Panc1 (cell line): ENCODE results near the gene NLGN2. TPM values are rescaled to one million over a fixed set of nuclear protein-coding genes. Genes with fewer than 3 reads are reported as not detected.

Experiments
- ATAC-seq: fragments of 200-7000 bp; cut with Tn5 transposase; 2 replicates; pipeline ENCODE4 v1.9.1; 2020; ENCODE audit warnings: mild to moderate bottlenecking, moderate library complexity
- BruUV-seq: library from RNA; stranded (reverse); fragments of 400-500 nt; replicated peaks from 2 replicates; lab custom pipeline; 2021; lab: Mats Ljungman, UMichigan
- CTCF ChIA-PET: fragments of 300-600 bp; sonication (Branson Sonifier 250); formaldehyde crosslinking; loops from one replicate; lab custom pipeline; 2022; ENCODE audit warnings: antibody characterized with exemption; lab: Charles Lee
- POLR2A ChIA-PET: fragments of 300-600 bp; sonication (Branson Sonifier 250); formaldehyde crosslinking; loops from one replicate; lab custom pipeline; 2022; ENCODE audit warnings: antibody characterized with exemption; lab: Charles Lee
- DNase-seq: peaks from one replicate; pipeline ENCODE4 v3.0.0-alpha.2; 2010; ENCODE audit warnings: low read depth, low spot score
- H3K27ac ChIP-seq: 2 replicates; pipeline ENCODE4 v1.5.1; 2011; ENCODE audit warnings: mild to moderate bottlenecking, low read length, inconsistent platforms
- H3K27me3 ChIP-seq: fragments of 200-500 bp; sonication (Bioruptor generic); 2 replicates; pipeline ENCODE4 v1.6.0; 2014; ENCODE audit warnings: low read length, inconsistent platforms; ENCODE audit not compliant: control insufficient read depth, insufficient read depth
- H3K36me3 ChIP-seq: fragments of 200-500 bp; sonication (Bioruptor generic); 2 replicates; pipeline ENCODE4 v1.5.1; 2014; ENCODE audit warnings: inconsistent platforms, mild to moderate bottlenecking, low read length, moderate library complexity; ENCODE audit not compliant: control insufficient read depth, insufficient read depth
- H3K4me1 ChIP-seq: 2 replicates; pipeline ENCODE4 v1.5.1; 2011; ENCODE audit warnings: inconsistent platforms, mild to moderate bottlenecking, low read length, moderate library complexity; ENCODE audit not compliant: control insufficient read depth, insufficient read depth
- H3K4me3 ChIP-seq, 2 experiments: 2 replicates each; pipeline ENCODE4 v1.5.1; 2011 to 2012; ENCODE audit warnings: low read depth in 2 of 2, low read length in 2 of 2, mild to moderate bottlenecking in 2 of 2, inconsistent platforms in 1 of 2, moderate library complexity in 1 of 2
- H3K9me3 ChIP-seq: fragments of 200-500 bp; sonication (Bioruptor generic); 2 replicates; pipeline ENCODE4 v1.5.1; 2014; ENCODE audit warnings: low read depth, mild to moderate bottlenecking, inconsistent platforms, low read length, moderate library complexity; ENCODE audit not compliant: control insufficient read depth, insufficient read depth
- CTCF ChIP-seq: fragments of 450-650 bp; IDR thresholded peaks from 2 replicates; pipeline ENCODE4 v1.5.1; 2017; ENCODE audit warnings: mild to moderate bottlenecking
- POLR2AphosphoS5 ChIP-seq: IDR thresholded peaks from 2 replicates; pipeline ENCODE4 v1.6.1; 2012; ENCODE audit warnings: mild to moderate bottlenecking, low read depth, low read length, moderate library complexity
- REST ChIP-seq, 2 experiments: IDR thresholded peaks; 2 replicates each; pipeline ENCODE4 v1.6.1; 2011 to 2012; ENCODE audit warnings: low read depth in 2 of 2, control low read depth in 1 of 2, low read length in 1 of 2, mild to moderate bottlenecking in 1 of 2, moderate library complexity in 1 of 2; ENCODE audit not compliant: insufficient read depth in 1 of 2
- SIN3A ChIP-seq: IDR thresholded peaks from 2 replicates; pipeline ENCODE4 v1.6.1; 2012; ENCODE audit warnings: low read depth, mild to moderate bottlenecking, low read length, moderate library complexity, borderline replicate concordance; ENCODE audit not compliant: insufficient read depth
- TCF7L2 ChIP-seq: IDR thresholded peaks from 2 replicates; pipeline ENCODE4 v1.6.1; 2011; ENCODE audit warnings: mild to moderate bottlenecking, low read depth, low read length, inconsistent platforms
- in situ Hi-C: cut with HindIII; loops from 2 replicates; pipeline ENCODE4 v1.10.0; 2016; ENCODE audit warnings: low sequenced_read_pairs, low pct_unique_long_range_greater_than_20kb
- intact Hi-C: fragments of 100-400 bp; cut with micrococcal nuclease; formaldehyde crosslinking; loops from one replicate; pipeline ENCODE4 v1.10.0; 2022; ENCODE audit not compliant: unreplicated experiment
- total RNA-seq: library from RNA; stranded (reverse); gene quantifications from one replicate; pipeline ENCODE4 v1.2.1, GENCODE V29; 2021; ENCODE audit not compliant: unreplicated experiment

NLGN2 gene
- total RNA-seq, 1 experiment from 2014 or later: 33.6 TPM

GRCh38 chr17:7468290-7468689 lies 60.6 kb downstream of the NLGN2 start:
- no peaks in the 10 kb centered on the region for H3K27me3 ChIP-seq
- no peaks in the 10 kb centered on the region for H3K36me3 ChIP-seq
- DNase-seq (no peak), ATAC-seq (no peak)
- no peaks in the 10 kb centered on the region for H3K9me3 ChIP-seq
- no peak for TF ChIP-seq CTCF
- TF ChIP-seq POLR2AphosphoS5: no peak
- TF ChIP-seq SIN3A: no peak
- no peak for TF ChIP-seq REST (IDR thresholded peaks at IDR 0.05; ENCODE audit: insufficient read depth in 1 of 2, low read depth in 2 of 2, low read length in 1 of 2)
- no peak for TF ChIP-seq TCF7L2
- ChIA-PET POLR2A (no interaction called here), CTCF (no interaction called here)
- peak overlapping the region; percentile 65 for H3K27ac ChIP-seq
- BruUV-seq: no TSS peak
- H3K4me1 ChIP-seq: peaks cover 24% of the 10 kb centered on the region
- intact Hi-C loops (no loop called here), in situ Hi-C loops (no loop called here)
- H3K4me3 ChIP-seq: no peak overlapping the region

- POLR2A ChIA-PET: no interaction called here
- Histone ChIP-seq H3K4me1 (peaks cover 24% of the 10 kb centered on the region), H3K27ac (peak overlapping the region; percentile 65), H3K9me3 (no peaks in the 10 kb centered on the region), H3K27me3 (no peaks in the 10 kb centered on the region), H3K4me3 (no peak overlapping the region), H3K36me3 (no peaks in the 10 kb centered on the region)
- no peak for TF ChIP-seq TCF7L2
- no peak for TF ChIP-seq REST (IDR thresholded peaks at IDR 0.05; ENCODE audit: insufficient read depth in 1 of 2, low read depth in 2 of 2, low read length in 1 of 2)
- CTCF ChIA-PET: no interaction called here
- intact Hi-C loops (no loop called here), in situ Hi-C loops (no loop called here)
- DNase-seq: no peak
- ATAC-seq: no peak
- no TSS peak for BruUV-seq
Measured at GRCh38 chr17:7468804-7469389, 61.3 kb downstream of the NLGN2 start.

Other genes starting within 250 kb of the NLGN2 start
- 1.3 TPM for gene ASGR1, start 228.5 kb upstream of the NLGN2 start, total RNA-seq
- gene DLG4, start 188.0 kb upstream of the NLGN2 start, total RNA-seq: 32.4 TPM
- 305 TPM for gene ACADVL, start 187.9 kb upstream of the NLGN2 start, total RNA-seq
- gene DVL2, start 173.3 kb upstream of the NLGN2 start, total RNA-seq: 84.2 TPM
- gene PHF23, start 168.4 kb upstream of the NLGN2 start, total RNA-seq: 69.3 TPM
- gene GABARAP, start 165.4 kb upstream of the NLGN2 start, total RNA-seq: 289 TPM
- 132 TPM for gene CTDNEP1, start 156.1 kb upstream of the NLGN2 start, total RNA-seq
- 89.5 TPM for gene ELP5, start 155.6 kb upstream of the NLGN2 start, total RNA-seq
- gene CLDN7, start 145.4 kb upstream of the NLGN2 start, total RNA-seq: 43.1 TPM
- 0.31 TPM for gene SLC2A4, start 126.1 kb upstream of the NLGN2 start, total RNA-seq
- gene YBX2, start 113.2 kb upstream of the NLGN2 start, total RNA-seq: 54.9 TPM
- gene EIF5A, start 100.2 kb upstream of the NLGN2 start, total RNA-seq: 728 TPM
- gene GPS2, start 92.5 kb upstream of the NLGN2 start, total RNA-seq: 96.6 TPM
- 58.9 TPM for gene NEURL4, start 78.5 kb upstream of the NLGN2 start, total RNA-seq
- 2.7 TPM for gene ACAP1, start 71.3 kb upstream of the NLGN2 start, total RNA-seq
- gene KCTD11, start 55.7 kb upstream of the NLGN2 start, total RNA-seq: 11.0 TPM
- not detected for gene TMEM95, start 52.7 kb upstream of the NLGN2 start, total RNA-seq
- gene TNK1, start 26.8 kb upstream of the NLGN2 start, total RNA-seq: 6.2 TPM
- gene PLSCR3, start 13.3 kb upstream of the NLGN2 start, total RNA-seq: 32.0 TPM
- 35.8 TPM for gene TMEM256, start 3.7 kb upstream of the NLGN2 start, total RNA-seq
- gene SPEM1, start 12.5 kb downstream of the NLGN2 start, total RNA-seq: not detected
- gene SPEM2, start 17.8 kb downstream of the NLGN2 start, total RNA-seq: not detected
- not detected for gene SPEM3, start 21.0 kb downstream of the NLGN2 start, total RNA-seq
- gene TMEM102, start 27.6 kb downstream of the NLGN2 start, total RNA-seq: 8.5 TPM
- gene FGF11, start 31.7 kb downstream of the NLGN2 start, total RNA-seq: 4.4 TPM
- 14.3 TPM for gene CHRNB1, start 37.2 kb downstream of the NLGN2 start, total RNA-seq
- 24.9 TPM for gene ZBTB4, start 71.8 kb downstream of the NLGN2 start, total RNA-seq
- not detected for gene SLC35G6, start 73.6 kb downstream of the NLGN2 start, total RNA-seq
- 181 TPM for gene POLR2A, start 76.5 kb downstream of the NLGN2 start, total RNA-seq
- 12.6 TPM for gene TNFSF12, start 141.2 kb downstream of the NLGN2 start, total RNA-seq
- 2.3 TPM for gene TNFSF13, start 150.9 kb downstream of the NLGN2 start, total RNA-seq
- gene SENP3, start 154.1 kb downstream of the NLGN2 start, total RNA-seq: 63.7 TPM
- gene CD68, start 171.8 kb downstream of the NLGN2 start, total RNA-seq: 51.6 TPM
- gene MPDU1, start 176.0 kb downstream of the NLGN2 start, total RNA-seq: 47.1 TPM
- 0.33 TPM for gene SOX15, start 182.2 kb downstream of the NLGN2 start, total RNA-seq
- 39.7 TPM for gene FXR2, start 207.1 kb downstream of the NLGN2 start, total RNA-seq
- 74.8 TPM for gene SAT2, start 220.0 kb downstream of the NLGN2 start, total RNA-seq
- 1.2 TPM for gene SHBG, start 222.3 kb downstream of the NLGN2 start, total RNA-seq
- gene ATP1B2, start 243.1 kb downstream of the NLGN2 start, total RNA-seq: 0.08 TPM